Sigmoid colon (tissue), 7 donors: ENCODE results near the gene GALNT7. TPM values are rescaled to one million over a fixed set of nuclear protein-coding genes. Genes with fewer than 3 reads are reported as not detected.

Source experiments
- DNase-seq: peaks from one replicate; pipeline ENCODE4 v3.0.0-alpha.2; 2019
- H3K27ac ChIP-seq, 4 donors: fragments of 200-600 bp; sonication (generic); one replicate each; pipeline ENCODE4 v1.5.1; 2016 to 2019; ENCODE audit warnings: mild to moderate bottlenecking in 1 of 4
- H3K27me3 ChIP-seq, 3 donors: fragments of 200-600 bp; sonication (generic); one replicate each; pipeline ENCODE4 v1.5.1; 2019; ENCODE audit warnings: mild to moderate bottlenecking in 1 of 3
- H3K36me3 ChIP-seq, 4 donors: fragments of 200-600 bp; sonication (generic); one replicate each; pipeline ENCODE4 v1.5.1; 2016 to 2019
- H3K4me1 ChIP-seq, 4 donors: fragments of 200-600 bp; sonication (generic); one replicate each; pipeline ENCODE4 v1.5.1; 2017 to 2019
- H3K4me3 ChIP-seq, 4 donors: fragments of 200-600 bp; sonication (generic); one replicate each; pipeline ENCODE4 v1.5.1; 2017 to 2019; ENCODE audit warnings: mild to moderate bottlenecking in 2 of 4, moderate library complexity in 1 of 4
- H3K9me3 ChIP-seq, 4 donors: fragments of 200-600 bp in 3 of 4; sonication (generic) in 3 of 4; one replicate each; pipeline versions ENCODE4 v1.5.1 to v1.6.1; 2013 to 2019
- EP300 ChIP-seq, 4 donors: sonication (generic); formaldehyde crosslinking; IDR thresholded peaks; one replicate each; pipeline ENCODE4 v1.6.1; 2017; ENCODE audit warnings: antibody characterized with exemption in 4 of 4
- POLR2A ChIP-seq, 2 donors: fragments of 450-650 bp; IDR thresholded peaks; one replicate each; pipeline ENCODE4 v1.6.1; 2016; ENCODE audit warnings: antibody characterized with exemption in 2 of 2, mild to moderate bottlenecking in 2 of 2, moderate library complexity in 2 of 2
- POLR2AphosphoS5 ChIP-seq, 4 donors: sonication (generic); formaldehyde crosslinking; IDR thresholded peaks; one replicate each; pipeline ENCODE4 v1.6.1; 2017; ENCODE audit warnings: antibody characterized with exemption in 4 of 4
- WGBS, 2 donors: extraction: QIAGEN DNeasy Blood & Tissue Kit; methylation state at CpG; one replicate each; pipeline ENCODE4 v1.1.7; 2013; 5-methylcytosine and 5-hydroxymethylcytosine counted together
- intact Hi-C: fragments of 100-400 bp; cut with DNase I; formaldehyde crosslinking; loops from one replicate; pipeline ENCODE4 v1.15.1; 2023
- polyA plus RNA-seq, 3 donors: library from polyadenylated mRNA; stranded (reverse); fragments of 200-250 nt; gene quantifications; one replicate each; pipeline ENCODE4 v1.2.3, GENCODE V29; 2013
- total RNA-seq, 4 donors: library from RNA; depleted of rRNA; stranded (reverse); fragments of >200 nt; gene quantifications; one replicate each; pipeline ENCODE4 v1.1.0, GENCODE V29; 2016
- TF ChIP-seq, protein P1 (sequence below), 4 experiments: fragments of 450-650 bp in 3 of 4; fragments of 200-600 bp in 1 of 4; IDR thresholded peaks; one replicate each; pipeline ENCODE4 v1.5.1; 2016 to 2019; ENCODE audit warnings: antibody characterized with exemption in 4 of 4, mild to moderate bottlenecking in 3 of 4, moderate library complexity in 2 of 4
- donor health status: healthy with polysubstance abuse.
- donor health status: Bipolar disorder and iron deficiency.
- donor health status: healthy.

The GALNT7 gene
- total and polyA plus RNA-seq, 7 donors, result 13.2 to 22.7 (median 16.8) TPM

DNA sequence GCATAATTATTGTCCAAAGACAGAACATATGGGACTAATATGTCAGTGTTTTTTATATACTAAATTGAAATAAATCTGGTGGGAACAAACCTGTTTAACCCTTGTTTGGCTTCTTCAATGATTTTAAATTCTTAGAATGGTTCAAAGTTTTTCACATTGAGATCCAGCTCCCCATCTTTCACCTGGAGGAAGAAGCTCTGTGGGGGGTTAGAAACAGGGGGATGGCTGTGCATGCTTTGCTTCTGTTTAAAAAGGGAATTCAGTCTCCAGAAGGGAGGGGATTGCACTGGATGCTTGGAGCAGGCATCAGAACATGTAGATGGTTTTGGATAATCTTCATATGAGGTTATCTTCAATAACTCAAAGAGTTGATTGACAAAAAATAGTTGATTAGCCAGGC, 72.1 kb downstream of the GALNT7 start:
- Histone ChIP-seq H3K4me1 (peaks cover 0 to 23% (median 21%) of the 10 kb centered on the region in 4 donors), H3K27me3 (no peaks in the 10 kb centered on the region), H3K27ac (no peak overlapping the region), H3K4me3 (no peak overlapping the region), H3K36me3 (no peaks in the 10 kb centered on the region), H3K9me3 (no peaks in the 10 kb centered on the region)
- DNase-seq, result no peak
- TF ChIP-seq EP300 (IDR thresholded peaks at IDR 0.05) (no peak), POLR2A (IDR thresholded peaks at IDR 0.05) (no peak), POLR2AphosphoS5 (IDR thresholded peaks at IDR 0.05) (no peak)
- TF ChIP-seq, protein P1, sequence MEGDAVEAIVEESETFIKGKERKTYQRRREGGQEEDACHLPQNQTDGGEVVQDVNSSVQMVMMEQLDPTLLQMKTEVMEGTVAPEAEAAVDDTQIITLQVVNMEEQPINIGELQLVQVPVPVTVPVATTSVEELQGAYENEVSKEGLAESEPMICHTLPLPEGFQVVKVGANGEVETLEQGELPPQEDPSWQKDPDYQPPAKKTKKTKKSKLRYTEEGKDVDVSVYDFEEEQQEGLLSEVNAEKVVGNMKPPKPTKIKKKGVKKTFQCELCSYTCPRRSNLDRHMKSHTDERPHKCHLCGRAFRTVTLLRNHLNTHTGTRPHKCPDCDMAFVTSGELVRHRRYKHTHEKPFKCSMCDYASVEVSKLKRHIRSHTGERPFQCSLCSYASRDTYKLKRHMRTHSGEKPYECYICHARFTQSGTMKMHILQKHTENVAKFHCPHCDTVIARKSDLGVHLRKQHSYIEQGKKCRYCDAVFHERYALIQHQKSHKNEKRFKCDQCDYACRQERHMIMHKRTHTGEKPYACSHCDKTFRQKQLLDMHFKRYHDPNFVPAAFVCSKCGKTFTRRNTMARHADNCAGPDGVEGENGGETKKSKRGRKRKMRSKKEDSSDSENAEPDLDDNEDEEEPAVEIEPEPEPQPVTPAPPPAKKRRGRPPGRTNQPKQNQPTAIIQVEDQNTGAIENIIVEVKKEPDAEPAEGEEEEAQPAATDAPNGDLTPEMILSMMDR (IDR thresholded peaks at IDR 0.05), result no peak
- intact Hi-C loops, result no loop called here

DNA sequence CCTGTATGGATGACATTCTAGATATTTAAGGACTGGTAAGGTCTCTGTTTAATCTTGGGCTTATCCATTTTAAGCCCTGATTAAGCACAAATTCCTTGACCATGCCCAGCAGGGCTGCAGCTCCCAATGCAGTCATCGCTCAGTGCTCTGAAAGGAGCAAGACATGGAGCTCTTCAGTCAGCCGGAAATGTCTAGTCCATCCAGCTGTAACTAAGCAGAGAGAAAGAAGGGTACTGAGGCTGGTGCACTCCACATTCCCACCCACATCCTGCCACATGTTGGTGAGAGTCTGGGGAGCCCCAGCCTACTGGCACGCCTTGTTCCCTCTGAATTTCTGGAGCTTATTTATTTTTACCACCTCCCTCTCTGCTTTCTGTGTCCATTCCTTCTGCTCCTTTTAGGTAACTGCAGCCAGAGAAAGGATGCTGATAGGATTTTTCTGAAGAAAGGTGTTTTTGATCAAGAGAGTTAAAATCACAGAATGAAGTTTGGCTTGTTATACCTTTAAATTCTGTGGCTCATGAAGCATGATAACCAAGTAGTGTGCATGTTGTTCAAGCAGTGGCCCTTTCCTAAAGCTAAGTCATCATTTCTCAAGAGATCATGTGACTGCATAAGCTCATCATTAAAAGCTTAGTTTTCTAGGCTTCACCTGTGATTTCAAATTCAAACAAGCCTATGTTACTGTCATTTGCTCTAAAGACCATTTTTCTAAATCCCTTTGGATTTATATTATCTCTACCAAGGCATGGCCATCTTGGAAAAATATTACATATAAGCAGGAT, 74.0 kb downstream of the GALNT7 start:
- no peak for DNase-seq
- TF ChIP-seq EP300 (IDR thresholded peaks at IDR 0.05) (no peak), POLR2A (IDR thresholded peaks at IDR 0.05) (no peak), POLR2AphosphoS5 (IDR thresholded peaks at IDR 0.05) (no peak)
- TF ChIP-seq, protein P1 (IDR thresholded peaks at IDR 0.05), result no peak
- peaks cover 0 to 3% (median 1%) of the 10 kb centered on the region in 4 donors for H3K4me1 ChIP-seq
- intact Hi-C loops, result no loop called here
- H3K36me3 ChIP-seq, result no peaks in the 10 kb centered on the region
- 88 to 96% methylated on average over 3 of the region's 3 CpGs for WGBS, 2 donors
- H3K27ac ChIP-seq, result no peak overlapping the region
- H3K9me3 ChIP-seq, result no peaks in the 10 kb centered on the region
- no peaks in the 10 kb centered on the region for H3K27me3 ChIP-seq
- no peak overlapping the region for H3K4me3 ChIP-seq

DNA sequence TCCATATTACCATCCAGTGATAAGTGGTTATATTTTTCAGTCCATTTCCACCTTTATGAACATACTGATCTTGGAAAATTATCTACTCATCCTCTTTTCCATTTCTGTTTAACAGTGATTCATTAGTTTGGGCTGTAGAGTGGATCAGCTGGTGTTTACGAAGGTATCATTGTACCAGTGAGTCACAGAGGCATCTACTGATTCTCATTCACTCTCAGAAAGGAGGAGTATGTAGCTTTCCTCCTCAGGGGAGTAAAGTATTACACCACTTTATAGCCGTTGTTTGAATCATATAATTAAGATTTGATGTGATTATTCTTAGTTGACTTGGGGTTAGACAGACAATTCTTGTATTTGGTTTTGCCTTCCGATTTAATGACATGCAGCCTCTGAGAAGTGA, 74.7 kb downstream of the GALNT7 start:
- H3K36me3 ChIP-seq, result no peaks in the 10 kb centered on the region
- no peak overlapping the region for H3K4me3 ChIP-seq
- H3K9me3 ChIP-seq, result no peaks in the 10 kb centered on the region
- DNase-seq, result no peak
- intact Hi-C loops, result no loop called here
- no peaks in the 10 kb centered on the region for H3K4me1 ChIP-seq
- TF ChIP-seq EP300 (IDR thresholded peaks at IDR 0.05) (no peak), POLR2A (IDR thresholded peaks at IDR 0.05) (no peak), POLR2AphosphoS5 (IDR thresholded peaks at IDR 0.05) (no peak)
- TF ChIP-seq, protein P1 (IDR thresholded peaks at IDR 0.05), result no peak
- WGBS, 2 donors, result 57 to 80% methylated on average over 3 of the region's 3 CpGs
- no peak overlapping the region for H3K27ac ChIP-seq
- no peaks in the 10 kb centered on the region for H3K27me3 ChIP-seq

DNA sequence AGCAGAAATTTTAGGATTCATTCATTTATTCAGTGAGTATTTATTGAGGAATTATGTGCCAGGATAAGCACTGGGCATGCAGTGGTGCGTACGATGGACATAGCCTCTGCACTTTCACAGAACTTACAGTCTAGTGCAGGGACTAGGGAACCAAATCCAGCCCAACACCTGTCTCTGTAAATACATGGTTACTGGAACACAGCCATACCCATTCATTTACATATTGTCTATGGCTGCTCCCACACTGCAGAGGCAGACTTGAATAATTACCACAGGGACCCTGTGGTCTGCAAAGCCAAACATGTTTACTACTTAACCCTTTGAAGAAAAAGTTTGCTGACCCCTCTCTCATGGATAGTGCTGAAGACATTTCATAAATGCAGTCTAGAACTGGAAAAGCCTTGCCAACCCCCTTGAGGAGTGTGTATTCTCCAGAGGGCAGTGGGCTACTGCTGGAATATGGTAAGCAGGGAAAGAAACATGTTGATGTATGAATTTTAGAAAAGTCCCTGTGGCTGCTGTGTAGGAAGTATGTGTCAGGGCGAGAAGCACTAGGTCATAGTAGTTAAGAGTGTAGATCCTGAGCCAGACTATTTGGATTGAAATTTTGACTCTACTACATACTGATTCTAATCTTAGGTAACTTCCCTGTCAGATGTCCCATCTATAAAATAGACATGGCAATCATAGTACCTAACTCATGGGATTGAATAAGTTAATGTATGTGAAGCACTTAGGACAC, 75.5 kb downstream of the GALNT7 start:
- Histone ChIP-seq H3K9me3 (no peaks in the 10 kb centered on the region), H3K36me3 (no peaks in the 10 kb centered on the region), H3K27ac (no peak overlapping the region), H3K4me1 (no peaks in the 10 kb centered on the region), H3K4me3 (no peak overlapping the region), H3K27me3 (no peaks in the 10 kb centered on the region)
- TF ChIP-seq, protein P1 (IDR thresholded peaks at IDR 0.05), result no peak
- TF ChIP-seq POLR2AphosphoS5 (IDR thresholded peaks at IDR 0.05), result no peak
- TF ChIP-seq EP300 (IDR thresholded peaks at IDR 0.05), result no peak
- no peak for TF ChIP-seq POLR2A (IDR thresholded peaks at IDR 0.05)
- intact Hi-C loops, result no loop called here
- WGBS, 2 donors, result 92 to 98% methylated on average over 3 of the region's 3 CpGs
- DNase-seq, result no peak
